ENCODE data around the gene KRTAP1-5.
"Not testable (repeated sequence)": the region's sequence is repeated elsewhere in the genome, so short reads cannot be mapped to it uniquely, and the experiment has no call there.

Gene KRTAP1-5

DNA sequence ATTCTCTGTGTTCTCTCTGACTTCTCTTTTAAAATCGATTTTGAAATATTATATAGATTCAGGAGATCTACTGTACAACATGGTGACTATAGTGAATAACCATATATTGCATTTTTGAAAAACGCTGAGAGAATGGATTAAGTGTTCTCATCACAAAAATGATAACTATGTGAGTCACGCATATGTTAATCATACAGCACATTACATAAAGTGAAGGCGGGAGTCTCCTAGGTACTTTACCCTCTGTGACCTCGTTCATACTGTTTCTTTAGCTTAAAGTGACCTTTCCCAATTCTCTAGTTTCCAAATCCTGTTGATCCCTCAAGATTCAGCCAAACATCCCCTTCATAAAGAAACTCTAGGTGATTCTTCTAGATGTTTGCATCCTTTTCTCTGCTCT lies 24.2 kb downstream of the KRTAP1-5 start:
- no peak for DNase-seq

DNA sequence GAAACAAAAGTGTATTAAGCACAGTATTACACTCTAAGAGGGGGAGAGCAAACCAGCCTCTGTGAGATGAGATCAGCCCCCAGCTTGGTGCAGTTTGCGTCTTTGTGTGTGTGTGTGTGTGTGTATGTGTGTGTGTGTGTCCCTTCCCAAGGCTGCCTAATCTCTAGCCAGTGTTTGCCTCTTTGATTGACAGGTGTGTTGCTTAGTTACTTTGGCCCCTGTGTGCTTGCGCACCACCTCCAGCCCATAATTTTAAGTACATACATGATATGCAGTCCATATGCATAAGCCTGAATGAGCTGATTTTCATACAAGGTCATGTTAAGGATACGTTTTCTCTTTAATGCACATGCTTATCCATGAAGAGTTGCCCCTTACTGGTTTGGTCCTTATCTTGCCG lies 25.2 kb downstream of the KRTAP1-5 start:
- no peak for DNase-seq

GRCh38 chr17:40999563-40999962 lies 27.4 kb downstream of the KRTAP1-5 start, which contains the start of gene KRTAP3-2:
KRTAP3-2 (minus strand) TSS chr17:40999906; CDS start chr17:40999853, 53 bp downstream.
- not testable (repeated sequence) for DNase-seq

DNA sequence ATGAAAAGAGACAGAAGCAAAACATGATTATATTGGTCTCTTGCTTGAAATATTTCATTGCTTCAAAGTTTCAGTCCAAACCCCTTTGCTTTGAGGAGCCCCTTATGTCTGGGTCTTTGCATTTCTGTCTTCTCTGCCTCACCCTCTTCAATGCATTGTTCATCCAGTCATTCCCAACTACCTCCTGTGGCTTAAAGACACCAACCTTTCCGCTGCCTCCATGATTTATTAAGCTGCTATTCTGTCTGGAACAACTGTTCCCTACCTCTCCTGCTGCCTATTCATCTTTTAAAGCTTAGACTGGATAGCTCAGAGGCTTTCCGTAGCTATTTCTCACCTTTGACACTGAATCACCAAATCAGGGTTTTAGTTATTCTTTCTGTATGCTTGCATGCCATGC lies 29.6 kb downstream of the KRTAP1-5 start:
- no peak for DNase-seq

DNA sequence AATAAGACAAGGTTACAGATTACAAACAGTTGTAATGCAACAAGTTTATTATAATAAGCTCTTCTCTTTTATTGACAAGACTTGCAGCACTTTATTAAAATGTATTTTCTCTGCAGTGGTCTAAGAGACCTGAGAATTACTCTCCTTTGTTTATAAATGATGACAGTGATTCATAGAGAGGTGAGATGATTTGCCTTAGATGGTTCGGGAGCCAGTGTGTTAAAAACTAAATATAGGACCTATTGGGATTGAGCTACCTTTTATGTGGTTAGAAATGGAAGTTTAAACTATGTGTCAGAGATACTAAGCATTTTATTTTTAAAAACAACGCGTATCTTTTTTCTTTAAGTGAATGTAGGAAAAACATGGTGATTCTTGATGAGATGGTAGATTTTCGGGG lies 30.2 kb downstream of the KRTAP1-5 start:
- DNase-seq, result no peak

DNA sequence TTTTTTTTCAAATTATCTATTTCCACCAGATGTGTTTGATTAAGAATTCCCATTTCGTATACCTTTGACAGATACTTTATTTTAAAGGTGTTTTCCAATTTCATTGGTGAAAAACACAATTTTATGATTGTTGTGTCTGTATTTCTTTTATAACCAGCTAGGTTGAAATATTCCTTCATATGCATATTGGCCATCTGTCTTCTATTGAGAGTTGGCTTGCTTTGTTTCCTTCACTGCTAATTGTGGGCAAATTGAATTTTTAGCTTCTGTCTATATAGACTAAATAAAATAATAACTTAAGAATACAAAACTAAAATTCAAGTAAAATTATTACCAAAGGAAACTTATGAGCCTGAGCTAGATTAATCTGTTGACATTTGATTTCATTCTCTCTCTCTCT lies 31.9 kb downstream of the KRTAP1-5 start:
- DNase-seq, result no peak

- DNase-seq, result no peak
Measured at GRCh38 chr17:40993839-40994238, 33.2 kb downstream of the KRTAP1-5 start, which contains the start of gene KRTAP3-3. KRTAP3-3 (minus strand) TSS chr17:40994164; CDS start chr17:40994097, 67 bp downstream.

DNA sequence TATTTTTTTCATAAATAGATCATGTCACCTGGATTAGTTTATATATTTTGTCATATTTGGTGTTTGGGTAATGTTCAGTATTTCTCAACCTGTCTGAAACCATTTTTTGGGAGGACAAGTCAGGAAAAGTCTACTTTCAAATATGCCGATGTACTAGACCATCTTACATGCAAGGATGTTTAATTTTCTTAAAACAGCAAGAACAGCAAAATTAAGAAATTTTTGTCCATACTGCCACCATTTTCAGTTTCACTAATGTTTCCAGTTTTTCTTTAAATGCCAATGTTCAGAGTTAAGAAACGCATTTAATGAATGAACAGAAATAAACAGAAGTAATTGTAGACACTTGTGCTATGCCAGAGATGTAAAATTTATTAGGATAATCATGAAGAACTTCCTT lies 33.9 kb downstream of the KRTAP1-5 start:
- DNase-seq, result no peak

GRCh38 chr17:40992666-40993065 lies 34.3 kb downstream of the KRTAP1-5 start:
- DNase-seq, result no peak

GRCh38 chr17:40986920-40987319 lies 40.1 kb downstream of the KRTAP1-5 start:
- DNase-seq, result no peak

DNA sequence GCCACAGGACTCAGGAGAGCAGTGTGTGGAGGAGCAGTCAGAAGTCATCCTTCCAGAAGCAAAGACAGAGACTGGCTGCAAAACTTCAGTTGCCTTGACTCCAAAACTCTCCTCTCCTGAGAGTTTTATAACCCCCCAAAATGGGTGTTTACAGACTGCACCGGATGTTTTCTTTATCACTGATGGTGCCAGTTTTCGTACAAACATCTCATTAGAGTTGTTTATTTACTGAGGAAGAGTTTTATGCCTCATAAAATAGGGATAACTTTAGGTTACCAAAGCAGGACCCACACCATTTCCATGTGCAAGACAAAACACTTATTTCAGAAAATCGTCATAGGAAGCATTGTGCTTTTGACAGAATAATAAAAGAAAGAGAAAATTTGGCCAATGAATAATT lies 42.8 kb downstream of the KRTAP1-5 start, which contains the start of gene KRT40:
Gene KRT40, minus strand, starts transcription at position 101 of the 400 bp plus-strand sequence. Its CDS starts 53 bp downstream, at position 48.
- no peak for DNase-seq

- DNase-seq, result no peak
Measured at GRCh38 chr17:40981115-40981514, 45.9 kb downstream of the KRTAP1-5 start.

GRCh38 chr17:40980596-40980995 lies 46.4 kb downstream of the KRTAP1-5 start:
- no peak for DNase-seq

GRCh38 chr17:40980117-40980516 lies 46.9 kb downstream of the KRTAP1-5 start:
- DNase-seq, result no peak

GRCh38 chr17:40978575-40979151 lies 48.3 kb downstream of the KRTAP1-5 start:
- DNase-seq, result no peak

Data from activated gamma-delta T cell (primary cell).